Mesendoderm (in vitro differentiated cells): ENCODE measurements around the gene PARD3B.

ENCODE experiments used
- DNase-seq: peaks from one replicate; pipeline ENCODE4 v3.0.0; 2013
- H2AK5ac ChIP-seq: 2 replicates; pipeline ENCODE4 v1.6.1; 2013; ENCODE audit warnings: low read length, inconsistent platforms
- H2BK120ac ChIP-seq: 2 replicates; pipeline ENCODE4 v1.6.1; 2013; ENCODE audit warnings: low read depth, mild to moderate bottlenecking, low read length, moderate library complexity, mixed read lengths
- H2BK15ac ChIP-seq: replicated peaks from 2 replicates; pipeline ENCODE4 v1.6.1; 2013; ENCODE audit warnings: low read depth, mild to moderate bottlenecking, moderate library complexity
- H2BK5ac ChIP-seq: 2 replicates; pipeline ENCODE4 v1.6.1; 2013; ENCODE audit warnings: low read length, inconsistent platforms
- H3K18ac ChIP-seq: 2 replicates; pipeline ENCODE4 v1.6.1; 2013; ENCODE audit warnings: mild to moderate bottlenecking, low read length, mixed read lengths
- H3K23ac ChIP-seq: one replicate; pipeline ENCODE4 v1.6.1; 2013; ENCODE audit warnings: low read length
- H3K27ac ChIP-seq: 2 replicates; pipeline ENCODE4 v1.5.1; 2013; ENCODE audit warnings: low read depth, mild to moderate bottlenecking, inconsistent platforms, low read length, moderate library complexity
- H3K27me3 ChIP-seq: 2 replicates; pipeline ENCODE4 v1.6.1; 2013; ENCODE audit warnings: low read length, control low read depth, mild to moderate bottlenecking, inconsistent platforms; ENCODE audit not compliant: insufficient read depth, poor library complexity
- H3K36me3 ChIP-seq: 2 replicates; pipeline ENCODE4 v1.6.1; 2013; ENCODE audit warnings: low read length, inconsistent platforms; ENCODE audit not compliant: control insufficient read depth, insufficient read depth
- H3K4ac ChIP-seq: one replicate; pipeline ENCODE4 v1.6.1; 2013; ENCODE audit warnings: low read depth, mild to moderate bottlenecking, low read length, moderate library complexity
- H3K4me1 ChIP-seq: 2 replicates; pipeline ENCODE4 v1.6.1; 2013; ENCODE audit warnings: low read depth, low read length, inconsistent platforms; ENCODE audit not compliant: control insufficient read depth
- H3K4me2 ChIP-seq: 2 replicates; pipeline ENCODE4 v1.6.1; 2013; ENCODE audit warnings: low read length
- H3K4me3 ChIP-seq: 2 replicates; pipeline ENCODE4 v1.5.1; 2013; ENCODE audit warnings: mild to moderate bottlenecking, low read length
- H3K56ac ChIP-seq: one replicate; pipeline ENCODE4 v1.6.1; 2013; ENCODE audit warnings: low read length
- H3K79me1 ChIP-seq: 2 replicates; pipeline ENCODE4 v1.6.1; 2013; ENCODE audit warnings: low read length, inconsistent platforms
- H3K79me2 ChIP-seq: 2 replicates; pipeline ENCODE4 v1.6.1; 2013; ENCODE audit warnings: mild to moderate bottlenecking, low read length; ENCODE audit not compliant: control insufficient read depth, insufficient read depth
- H3K9ac ChIP-seq: 2 replicates; pipeline ENCODE4 v1.6.1; 2013; ENCODE audit warnings: low read length, inconsistent platforms
- H4K5ac ChIP-seq: one replicate; pipeline ENCODE4 v1.6.1; 2013; ENCODE audit warnings: low read length
- H4K8ac ChIP-seq: one replicate; pipeline ENCODE4 v1.6.1; 2013; ENCODE audit warnings: low read depth, mild to moderate bottlenecking, control low read depth, low read length, moderate library complexity
- WGBS: extraction: QIAGEN DNeasy Blood & Tissue Kit; methylation state at CpG from one replicate; pipeline ENCODE4 v1.1.7; 2013; ENCODE audit warnings: low lambda C conversion rate, missing lambda C conversion rate; ENCODE audit not compliant: insufficient coverage; ENCODE audit errors: extremely low coverage; 5-methylcytosine and 5-hydroxymethylcytosine counted together

PARD3B gene

DNA sequence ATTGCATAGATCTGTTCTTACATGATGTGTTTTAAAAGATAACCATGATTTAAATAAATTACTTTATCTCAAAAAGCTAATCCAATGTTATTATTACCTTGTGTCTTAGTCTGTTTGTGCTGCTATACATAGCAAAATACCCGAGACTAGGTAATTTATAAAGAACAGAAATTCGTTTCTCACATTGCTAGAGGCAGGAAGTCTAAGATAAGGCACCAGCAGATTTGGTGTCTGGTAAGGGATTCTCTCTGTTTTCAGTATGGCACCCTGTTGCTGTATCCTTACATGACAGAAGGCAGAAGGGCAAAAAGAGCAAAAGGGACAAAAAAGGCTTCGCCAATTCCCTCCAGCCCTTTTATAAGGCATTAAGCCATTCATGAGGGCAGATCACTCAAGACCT is 533.9 kb downstream of the PARD3B start:
- Histone ChIP-seq H2BK15ac (no peak overlapping the region), H3K4me1 (no peaks in the 10 kb centered on the region), H4K5ac (no peak overlapping the region), H3K36me3 (no peaks in the 10 kb centered on the region), H2BK120ac (no peak overlapping the region), H3K4me2 (no peak overlapping the region), H4K8ac (no peak overlapping the region), H3K4ac (no peak overlapping the region), H3K56ac (no peak overlapping the region), H3K4me3 (no peak overlapping the region), H3K18ac (no peak overlapping the region), H3K9ac (no peak overlapping the region), H3K27me3 (no peaks in the 10 kb centered on the region), H2AK5ac (no peak overlapping the region), H2BK5ac (no peak overlapping the region), H3K27ac (no peak overlapping the region), H3K23ac (no peak overlapping the region), H3K79me1 (no peaks in the 10 kb centered on the region), H3K79me2 (no peaks in the 10 kb centered on the region)
- peak; percentile 69 for DNase-seq
- no CpG with 5 or more reads among the region's 3 CpGs for WGBS

- Histone ChIP-seq H3K79me1 (no peaks in the 10 kb centered on the region), H3K9ac (no peak overlapping the region), H3K4ac (no peak overlapping the region), H3K36me3 (no peaks in the 10 kb centered on the region), H2BK15ac (no peak overlapping the region), H3K4me3 (no peak overlapping the region), H3K27me3 (no peaks in the 10 kb centered on the region), H2BK5ac (no peak overlapping the region), H3K56ac (no peak overlapping the region), H3K4me2 (no peak overlapping the region), H3K23ac (no peak overlapping the region), H3K4me1 (peaks cover 7% of the 10 kb centered on the region), H2AK5ac (no peak overlapping the region), H3K18ac (no peak overlapping the region), H4K8ac (no peak overlapping the region), H3K27ac (no peak overlapping the region), H3K79me2 (no peaks in the 10 kb centered on the region), H4K5ac (no peak overlapping the region), H2BK120ac (no peak overlapping the region)
- DNase-seq: no peak
- no CpG with 5 or more reads among the region's 1 CpG for WGBS
These were observed 541.4 kb downstream of the PARD3B start for GRCh38 chr2:205086662-205087061.

DNA sequence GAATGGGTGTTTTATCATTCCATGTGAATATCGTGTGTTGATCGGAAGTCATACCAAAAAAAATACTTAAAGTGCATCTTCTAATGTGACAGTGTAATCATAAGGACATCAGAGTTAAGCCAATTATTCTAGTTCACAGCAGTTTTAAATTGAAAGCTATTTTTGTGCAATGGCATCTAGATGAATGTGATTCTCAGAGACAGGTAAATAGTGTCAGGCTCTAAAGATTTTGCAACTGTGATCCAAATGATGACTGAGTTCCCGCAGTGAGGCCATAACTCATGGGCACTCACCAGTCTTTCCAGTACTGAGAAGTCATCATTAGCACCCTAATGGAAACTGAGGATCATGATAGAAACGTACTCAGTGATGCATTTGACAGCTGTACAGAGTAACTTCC is 542.6 kb downstream of the PARD3B start:
- WGBS: no CpG with 5 or more reads among the region's 4 CpGs
- no peak overlapping the region for H2BK120ac ChIP-seq
- H2BK5ac ChIP-seq: no peak overlapping the region
- no peaks in the 10 kb centered on the region for H3K79me2 ChIP-seq
- H3K4me3 ChIP-seq: no peak overlapping the region
- no peak for DNase-seq
- H2AK5ac ChIP-seq: no peak overlapping the region
- peaks cover 17% of the 10 kb centered on the region for H3K4me1 ChIP-seq
- no peak overlapping the region for H3K23ac ChIP-seq
- H3K79me1 ChIP-seq: no peaks in the 10 kb centered on the region
- H3K56ac ChIP-seq: no peak overlapping the region
- no peak overlapping the region for H3K18ac ChIP-seq
- H4K8ac ChIP-seq: no peak overlapping the region
- H3K27me3 ChIP-seq: no peaks in the 10 kb centered on the region
- H3K4ac ChIP-seq: no peak overlapping the region
- no peak overlapping the region for H3K27ac ChIP-seq
- no peak overlapping the region for H3K9ac ChIP-seq
- H3K4me2 ChIP-seq: no peak overlapping the region
- H4K5ac ChIP-seq: no peak overlapping the region
- no peak overlapping the region for H2BK15ac ChIP-seq
- H3K36me3 ChIP-seq: no peaks in the 10 kb centered on the region

DNA sequence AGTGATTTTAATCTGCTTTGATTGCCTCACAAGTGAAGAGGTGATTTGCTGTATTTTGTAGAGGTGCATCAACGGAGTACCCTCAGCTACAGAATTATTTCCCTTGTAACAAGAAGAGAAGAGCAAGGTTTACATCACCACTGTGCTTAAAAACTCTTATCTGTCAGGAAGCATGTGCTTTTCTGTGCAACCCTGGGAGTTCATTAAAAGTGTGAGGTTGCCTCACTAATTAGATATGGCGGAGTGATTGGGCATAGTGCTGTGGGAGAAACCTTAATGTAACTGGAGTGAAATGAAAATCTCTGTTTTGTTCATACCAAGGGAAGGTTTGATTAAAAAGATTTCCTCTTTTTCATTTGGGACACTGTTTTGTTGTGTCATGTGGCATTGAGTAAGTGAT is 544.7 kb downstream of the PARD3B start:
- Histone ChIP-seq H3K79me2 (no peaks in the 10 kb centered on the region), H4K8ac (no peak overlapping the region), H2BK15ac (no peak overlapping the region), H2BK120ac (no peak overlapping the region), H3K79me1 (no peaks in the 10 kb centered on the region), H2AK5ac (no peak overlapping the region), H3K18ac (no peak overlapping the region), H3K56ac (no peak overlapping the region), H3K9ac (no peak overlapping the region), H3K4me1 (peaks cover 17% of the 10 kb centered on the region), H3K36me3 (no peaks in the 10 kb centered on the region), H3K23ac (no peak overlapping the region), H3K4me2 (no peak overlapping the region), H3K27me3 (no peaks in the 10 kb centered on the region), H2BK5ac (no peak overlapping the region), H4K5ac (no peak overlapping the region), H3K27ac (no peak overlapping the region), H3K4me3 (no peak overlapping the region), H3K4ac (no peak overlapping the region)
- no CpG with 5 or more reads among the region's 2 CpGs for WGBS
- DNase-seq: peak; percentile 89

- no peaks in the 10 kb centered on the region for H3K79me1 ChIP-seq
- no peaks in the 10 kb centered on the region for H3K36me3 ChIP-seq
- H3K79me2 ChIP-seq: no peaks in the 10 kb centered on the region
- no peak overlapping the region for H4K8ac ChIP-seq
- no peak overlapping the region for H3K56ac ChIP-seq
- no peak overlapping the region for H2BK5ac ChIP-seq
- H3K4me2 ChIP-seq: peak overlapping the region; percentile 5
- DNase-seq: peak; percentile 92
- no peaks in the 10 kb centered on the region for H3K27me3 ChIP-seq
- no peak overlapping the region for H2BK15ac ChIP-seq
- H3K18ac ChIP-seq: no peak overlapping the region
- H3K27ac ChIP-seq: no peak overlapping the region
- H3K4me1 ChIP-seq: peaks cover 17% of the 10 kb centered on the region
- no peak overlapping the region for H3K4me3 ChIP-seq
- H2AK5ac ChIP-seq: no peak overlapping the region
- no peak overlapping the region for H4K5ac ChIP-seq
- H2BK120ac ChIP-seq: no peak overlapping the region
- no peak overlapping the region for H3K9ac ChIP-seq
- no peak overlapping the region for H3K4ac ChIP-seq
- H3K23ac ChIP-seq: no peak overlapping the region
- WGBS: no CpG with 5 or more reads among the region's 3 CpGs
These were observed 546.1 kb downstream of the PARD3B start for GRCh38 chr2:205091411-205091810.

GRCh38 chr2:205094031-205094430 is 548.8 kb downstream of the PARD3B start:
- Histone ChIP-seq H3K4me2 (no peak overlapping the region), H3K9ac (no peak overlapping the region), H3K79me1 (no peaks in the 10 kb centered on the region), H3K36me3 (no peaks in the 10 kb centered on the region), H3K4ac (no peak overlapping the region), H3K18ac (no peak overlapping the region), H3K79me2 (no peaks in the 10 kb centered on the region), H3K27ac (no peak overlapping the region), H3K23ac (no peak overlapping the region), H3K4me3 (no peak overlapping the region), H3K27me3 (no peaks in the 10 kb centered on the region), H4K8ac (no peak overlapping the region), H2AK5ac (no peak overlapping the region), H4K5ac (no peak overlapping the region), H3K4me1 (peaks cover 17% of the 10 kb centered on the region), H3K56ac (no peak overlapping the region), H2BK15ac (no peak overlapping the region), H2BK5ac (no peak overlapping the region), H2BK120ac (no peak overlapping the region)
- WGBS: no CpG with 5 or more reads among the region's 3 CpGs
- no peak for DNase-seq
